Astrocyte (in vitro differentiated cells and primary cell): ENCODE measurements around the gene AREG. TPM values are rescaled to one million over a fixed set of nuclear protein-coding genes. Genes with fewer than 3 reads are reported as not detected.

Source experiments
- DNase-seq: peaks from one replicate; pipeline ENCODE4 v3.0.0-alpha.2; 2010; ENCODE audit warnings: low read depth
- FAIRE-seq: peaks from 2 replicates; lab custom pipeline; 2011; peaks lifted over from hg19 to GRCh38; lab: Jason Lieb, UNC
- H2AFZ ChIP-seq: 2 replicates; pipeline ENCODE4 v1.6.0; 2012; ENCODE audit warnings: low read depth, low read length, inconsistent platforms
- H3K27ac ChIP-seq: 2 replicates; pipeline ENCODE4 v1.5.1; 2011; ENCODE audit warnings: low read depth, low read length, inconsistent platforms
- H3K27me3 ChIP-seq: 2 replicates; pipeline ENCODE4 v1.6.0; 2011; ENCODE audit warnings: low read length, inconsistent platforms; ENCODE audit not compliant: insufficient read depth
- H3K36me3 ChIP-seq: 2 replicates; pipeline ENCODE4 v1.5.1; 2011; ENCODE audit warnings: low read length, inconsistent platforms; ENCODE audit not compliant: insufficient read depth
- H3K4me1 ChIP-seq: 2 replicates; pipeline ENCODE4 v1.5.1; 2011; ENCODE audit warnings: low read length, inconsistent platforms; ENCODE audit not compliant: insufficient read depth
- H3K4me2 ChIP-seq: 2 replicates; pipeline ENCODE4 v1.6.0; 2012; ENCODE audit warnings: low read length, inconsistent platforms
- H3K4me3 ChIP-seq: 2 replicates; pipeline ENCODE4 v1.5.1; 2011; ENCODE audit warnings: low read depth, mild to moderate bottlenecking, low read length, inconsistent platforms; ENCODE audit not compliant: insufficient read depth
- H3K79me2 ChIP-seq: 2 replicates; pipeline ENCODE4 v1.6.0; 2012; ENCODE audit warnings: mild to moderate bottlenecking, low read length, inconsistent platforms; ENCODE audit not compliant: insufficient read depth
- H3K9ac ChIP-seq: 2 replicates; pipeline ENCODE4 v1.6.0; 2012; ENCODE audit warnings: mild to moderate bottlenecking, low read length, inconsistent platforms
- H3K9me3 ChIP-seq: 2 replicates; pipeline ENCODE4 v1.5.1; 2012; ENCODE audit warnings: low read depth, mild to moderate bottlenecking, low read length, inconsistent platforms; ENCODE audit not compliant: insufficient read depth
- H4K20me1 ChIP-seq: 2 replicates; pipeline ENCODE4 v1.6.0; 2012; ENCODE audit warnings: low read length, inconsistent platforms; ENCODE audit not compliant: insufficient read depth
- H3K27ac Mint-ChIP-seq: one replicate; pipeline ENCODE4 v1.8.0; 2021; ENCODE audit warnings: mild to moderate bottlenecking, mixed read lengths; ENCODE audit not compliant: unreplicated experiment
- H3K27me3 Mint-ChIP-seq: one replicate; pipeline ENCODE4 v1.8.0; 2021; ENCODE audit warnings: low read depth, mixed read lengths; ENCODE audit not compliant: unreplicated experiment
- H3K36me3 Mint-ChIP-seq: one replicate; pipeline ENCODE4 v1.8.0; 2021; ENCODE audit warnings: low read depth, mixed read lengths; ENCODE audit not compliant: unreplicated experiment
- H3K4me1 Mint-ChIP-seq: one replicate; pipeline ENCODE4 v1.8.0; 2021; ENCODE audit warnings: low read depth, mixed read lengths; ENCODE audit not compliant: unreplicated experiment
- H3K4me3 Mint-ChIP-seq: one replicate; pipeline ENCODE4 v1.8.0; 2021; ENCODE audit warnings: mild to moderate bottlenecking, moderate library complexity, mixed read lengths; ENCODE audit not compliant: unreplicated experiment
- H3K9me3 Mint-ChIP-seq: one replicate; pipeline ENCODE4 v1.8.0; 2021; ENCODE audit warnings: mild to moderate bottlenecking, mixed read lengths; ENCODE audit not compliant: unreplicated experiment
- EZH2 ChIP-seq: IDR thresholded peaks from 2 replicates; pipeline ENCODE4 v1.6.1; 2012; ENCODE audit warnings: mild to moderate bottlenecking, low read length, inconsistent platforms; ENCODE audit not compliant: insufficient read depth
- total RNA-seq: library from RNA; stranded (reverse); gene quantifications from 2 replicates; pipeline ENCODE4 v1.2.1, GENCODE V29; 2021
- TF ChIP-seq, protein P1 (sequence below): IDR thresholded peaks from 2 replicates; pipeline ENCODE4 v1.5.1; 2011; ENCODE audit warnings: low read depth, mild to moderate bottlenecking, inconsistent platforms, low read length, moderate library complexity; ENCODE audit not compliant: insufficient read depth

Gene AREG
- total RNA-seq, 1 donor from 2014 or later, result 1.5 TPM

DNA sequence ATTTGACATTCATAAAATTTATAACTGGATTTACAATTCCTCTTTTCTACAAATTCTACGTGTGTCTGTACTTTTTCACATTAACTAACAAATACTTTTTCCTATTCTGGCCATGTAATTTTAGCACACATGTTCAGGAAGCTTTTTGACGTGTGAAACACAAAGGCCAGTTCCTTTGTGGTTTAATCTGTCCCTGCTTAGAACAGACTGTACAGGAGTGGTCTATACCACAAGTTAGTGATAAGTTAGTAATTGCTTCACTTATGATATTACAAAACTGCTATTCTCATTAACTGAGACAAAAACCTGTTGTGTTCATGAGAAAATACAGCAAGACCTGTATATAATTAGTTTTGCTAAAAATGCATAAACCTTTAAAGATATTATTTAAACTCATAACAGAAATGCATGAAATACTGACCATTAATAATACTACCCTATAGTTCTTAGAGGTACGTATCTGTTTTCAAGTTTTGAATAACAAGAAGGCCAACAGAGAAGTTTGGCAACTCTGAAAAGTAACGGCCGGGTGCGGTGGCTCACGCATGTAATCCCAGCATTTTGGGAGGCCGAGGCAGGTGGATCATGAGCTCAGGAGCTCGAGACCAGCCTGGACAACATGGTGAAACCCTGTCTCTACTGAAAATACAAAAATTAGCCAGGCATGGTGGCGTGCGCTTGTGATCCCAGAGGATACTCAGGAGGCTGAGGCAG is 13.7 kb upstream of the AREG start:
- H3K79me2 ChIP-seq, result no peaks in the 10 kb centered on the region
- no peaks in the 10 kb centered on the region for H3K36me3 ChIP-seq
- Mint-ChIP-seq H3K9me3 (no peaks in the 10 kb centered on the region), H3K27ac (no peak overlapping the region), H3K4me1 (peaks cover 5% of the 10 kb centered on the region), H3K36me3 (no peaks in the 10 kb centered on the region), H3K27me3 (no peaks in the 10 kb centered on the region), H3K4me3 (no peak overlapping the region)
- H3K4me1 ChIP-seq, result no peaks in the 10 kb centered on the region
- TF ChIP-seq EZH2, result no peak
- TF ChIP-seq, protein P1, sequence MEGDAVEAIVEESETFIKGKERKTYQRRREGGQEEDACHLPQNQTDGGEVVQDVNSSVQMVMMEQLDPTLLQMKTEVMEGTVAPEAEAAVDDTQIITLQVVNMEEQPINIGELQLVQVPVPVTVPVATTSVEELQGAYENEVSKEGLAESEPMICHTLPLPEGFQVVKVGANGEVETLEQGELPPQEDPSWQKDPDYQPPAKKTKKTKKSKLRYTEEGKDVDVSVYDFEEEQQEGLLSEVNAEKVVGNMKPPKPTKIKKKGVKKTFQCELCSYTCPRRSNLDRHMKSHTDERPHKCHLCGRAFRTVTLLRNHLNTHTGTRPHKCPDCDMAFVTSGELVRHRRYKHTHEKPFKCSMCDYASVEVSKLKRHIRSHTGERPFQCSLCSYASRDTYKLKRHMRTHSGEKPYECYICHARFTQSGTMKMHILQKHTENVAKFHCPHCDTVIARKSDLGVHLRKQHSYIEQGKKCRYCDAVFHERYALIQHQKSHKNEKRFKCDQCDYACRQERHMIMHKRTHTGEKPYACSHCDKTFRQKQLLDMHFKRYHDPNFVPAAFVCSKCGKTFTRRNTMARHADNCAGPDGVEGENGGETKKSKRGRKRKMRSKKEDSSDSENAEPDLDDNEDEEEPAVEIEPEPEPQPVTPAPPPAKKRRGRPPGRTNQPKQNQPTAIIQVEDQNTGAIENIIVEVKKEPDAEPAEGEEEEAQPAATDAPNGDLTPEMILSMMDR, result no peak
- no peaks in the 10 kb centered on the region for H3K27me3 ChIP-seq
- H3K27ac ChIP-seq, result no peak overlapping the region
- H4K20me1 ChIP-seq, result no peaks in the 10 kb centered on the region
- no peak overlapping the region for H3K4me3 ChIP-seq
- no peaks in the 10 kb centered on the region for H3K9me3 ChIP-seq
- DNase-seq (no peak), FAIRE-seq (no peak)
- no peak overlapping the region for H3K4me2 ChIP-seq
- H2AFZ ChIP-seq, result no peak overlapping the region
- H3K9ac ChIP-seq, result no peak overlapping the region

DNA sequence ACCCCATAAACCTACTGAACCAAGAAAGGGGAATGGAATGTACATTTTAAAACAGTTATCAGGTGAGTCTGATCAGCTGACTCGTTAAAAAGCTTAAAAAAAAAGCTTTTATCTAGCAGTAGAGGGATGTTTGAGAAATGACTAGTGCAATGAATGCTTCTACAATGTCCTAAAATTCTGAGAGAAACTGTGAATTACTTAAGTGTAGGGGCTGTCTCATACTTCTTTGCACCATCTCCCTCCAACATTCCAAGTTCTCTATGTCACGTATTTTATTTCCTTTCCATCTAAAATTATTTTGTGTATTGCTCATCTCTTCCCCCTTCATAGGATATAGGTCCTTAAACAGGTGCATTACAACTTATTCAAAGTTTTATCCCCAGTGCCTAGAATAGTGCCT is 11.9 kb upstream of the AREG start:
- no peak for TF ChIP-seq EZH2
- TF ChIP-seq, protein P1, result no peak
- FAIRE-seq, result no peak
- H3K27ac ChIP-seq, result no peak overlapping the region
- H3K9me3 Mint-ChIP-seq, result no peaks in the 10 kb centered on the region
- H3K4me3 Mint-ChIP-seq, result no peak overlapping the region
- H3K4me2 ChIP-seq, result no peak overlapping the region
- no peaks in the 10 kb centered on the region for H3K4me1 ChIP-seq
- H3K4me1 Mint-ChIP-seq, result peaks cover 3% of the 10 kb centered on the region
- H3K36me3 Mint-ChIP-seq, result no peaks in the 10 kb centered on the region
- no peaks in the 10 kb centered on the region for H3K9me3 ChIP-seq
- no peaks in the 10 kb centered on the region for H3K27me3 Mint-ChIP-seq
- H3K36me3 ChIP-seq, result no peaks in the 10 kb centered on the region
- H3K79me2 ChIP-seq, result no peaks in the 10 kb centered on the region
- no peak overlapping the region for H3K9ac ChIP-seq
- H3K4me3 ChIP-seq, result no peak overlapping the region
- no peaks in the 10 kb centered on the region for H3K27me3 ChIP-seq
- no peak overlapping the region for H3K27ac Mint-ChIP-seq
- H2AFZ ChIP-seq, result no peak overlapping the region
- no peaks in the 10 kb centered on the region for H4K20me1 ChIP-seq
- DNase-seq, result no peak

DNA sequence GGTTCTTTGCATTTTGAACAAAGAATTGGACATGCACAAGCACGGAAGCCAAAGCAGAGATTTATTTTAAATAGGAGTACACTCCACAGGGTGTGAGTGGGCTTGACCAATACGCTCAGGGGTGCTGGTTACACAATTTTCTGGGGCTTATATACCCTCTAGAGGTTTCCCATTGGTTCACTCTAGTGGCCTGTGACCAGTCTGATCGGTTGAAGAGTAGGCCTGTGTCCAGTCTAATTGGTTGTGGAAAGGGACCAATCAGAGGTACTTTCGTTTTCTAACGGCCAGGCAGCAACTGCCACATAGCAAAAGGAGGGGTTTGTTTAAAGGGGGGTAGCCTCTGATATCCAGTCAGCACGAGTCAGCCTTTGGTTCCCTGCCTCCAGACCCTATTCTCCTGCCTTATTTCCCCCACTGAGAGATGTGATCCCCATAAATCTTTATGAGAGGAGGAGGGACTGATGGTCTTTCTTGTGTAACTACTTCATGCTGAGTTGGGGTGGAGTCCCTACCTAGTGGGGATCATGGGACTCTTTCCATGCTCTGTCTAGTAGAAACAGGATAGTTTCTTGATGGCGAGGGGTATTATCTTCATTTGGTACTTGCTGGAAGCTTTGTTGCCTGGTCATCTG is 11.3 kb upstream of the AREG start:
- Histone ChIP-seq H3K27me3 (no peaks in the 10 kb centered on the region), H3K4me1 (no peaks in the 10 kb centered on the region), H3K4me3 (no peak overlapping the region), H3K9me3 (no peaks in the 10 kb centered on the region), H3K9ac (no peak overlapping the region), H3K27ac (no peak overlapping the region), H3K4me2 (no peak overlapping the region), H3K36me3 (no peaks in the 10 kb centered on the region), H2AFZ (no peak overlapping the region), H4K20me1 (no peaks in the 10 kb centered on the region), H3K79me2 (no peaks in the 10 kb centered on the region)
- FAIRE-seq, result no peak
- Mint-ChIP-seq H3K4me3 (no peak overlapping the region), H3K36me3 (no peaks in the 10 kb centered on the region), H3K4me1 (peaks cover 3% of the 10 kb centered on the region), H3K27me3 (no peaks in the 10 kb centered on the region), H3K9me3 (no peaks in the 10 kb centered on the region), H3K27ac (no peak overlapping the region)
- no peak for DNase-seq
- TF ChIP-seq EZH2, result no peak
- TF ChIP-seq, protein P1, result no peak
